Stomach (tissue), 9 donors: Measurements from ENCODE around the gene TUBB6. TPM values are rescaled to one million over a fixed set of nuclear protein-coding genes. Genes with fewer than 3 reads are reported as not detected.
A peak's percentile ranks its signal among the peaks of the same experiment; 100 is the strongest.

Experiments used
- DNase-seq, 2 donors: peaks; one replicate each; pipeline versions ENCODE4 v3.0.0 to v3.0.0-alpha.2; 2013 to 2019
- H3K27ac ChIP-seq, 5 donors: fragments of 200-600 bp in 4 of 5; sonication (generic) in 4 of 5; one replicate each; pipeline ENCODE4 v1.5.1; 2013 to 2019; ENCODE audit warnings: mild to moderate bottlenecking in 1 of 5, moderate library complexity in 1 of 5
- H3K27me3 ChIP-seq, 3 donors: fragments of 200-600 bp; sonication (generic); one replicate each; pipeline ENCODE4 v1.5.1; 2017 to 2019; ENCODE audit warnings: mixed run types in 1 of 3
- H3K36me3 ChIP-seq, 4 donors: fragments of 200-600 bp; sonication (generic); 1 replicate in 3 of 4; 2 replicates in 1 of 4; pipeline ENCODE4 v1.5.1; 2016 to 2019
- H3K4me1 ChIP-seq, 4 donors: fragments of 200-600 bp; sonication (generic); one replicate each; pipeline ENCODE4 v1.5.1; 2016 to 2019
- H3K4me3 ChIP-seq, 4 donors: fragments of 200-600 bp; sonication (generic) in 3 of 4; one replicate each; pipeline ENCODE4 v1.5.1; 2016 to 2019; ENCODE audit warnings: mild to moderate bottlenecking in 1 of 4
- H3K9me3 ChIP-seq, 4 donors: fragments of 200-600 bp; sonication (generic); one replicate each; pipeline ENCODE4 v1.5.1; 2016 to 2019
- EP300 ChIP-seq: sonication (generic); formaldehyde crosslinking; IDR thresholded peaks from one replicate; pipeline ENCODE4 v1.6.1; 2017; ENCODE audit warnings: antibody characterized with exemption
- POLR2A ChIP-seq, 4 donors: fragments of 450-650 bp; IDR thresholded peaks; one replicate each; pipeline ENCODE4 v1.6.1; 2016; ENCODE audit warnings: antibody characterized with exemption in 4 of 4, control low read depth in 2 of 4, mild to moderate bottlenecking in 1 of 4, moderate library complexity in 1 of 4
- POLR2AphosphoS5 ChIP-seq, 3 donors: sonication (generic); formaldehyde crosslinking; IDR thresholded peaks; one replicate each; pipeline ENCODE4 v1.6.1; 2016; ENCODE audit warnings: antibody characterized with exemption in 3 of 3
- WGBS, 5 donors: extraction: QIAGEN DNeasy Blood & Tissue Kit in 3 of 5; methylation state at CpG; one replicate each; pipeline versions ENCODE4 v1.1.5 to v1.1.7; 2013 to 2018; 5-methylcytosine and 5-hydroxymethylcytosine counted together
- intact Hi-C: fragments of 100-400 bp; cut with DNase I; formaldehyde crosslinking; loops from one replicate; pipeline ENCODE4 v1.15.1; 2023; ENCODE audit warnings: low total_unique reads
- polyA plus RNA-seq, 3 donors: library from polyadenylated mRNA; stranded (reverse); fragments of 200-250 nt; gene quantifications; one replicate each; pipeline ENCODE4 v1.2.3, GENCODE V29; 2013
- total RNA-seq, 5 donors: library from RNA; depleted of rRNA; stranded (reverse); fragments of >200 nt; gene quantifications; one replicate each; pipeline versions ENCODE4 v1.1.0 to v1.2.3, GENCODE V29; 2014 to 2016
- TF ChIP-seq, protein P1 (sequence below), 7 experiments: fragments of 450-650 bp in 4 of 7; fragments of 200-600 bp in 3 of 7; sonication (generic) in 3 of 7; IDR thresholded peaks; one replicate each; pipeline ENCODE4 v1.5.1; 2016 to 2019; ENCODE audit warnings: antibody characterized with exemption in 7 of 7, control low read depth in 2 of 7, mild to moderate bottlenecking in 1 of 7
- donor health status: healthy with polysubstance abuse.
- donor health status: Bipolar disorder and iron deficiency.
- donor health status: healthy.

TUBB6 gene
- total and polyA plus RNA-seq, 8 donors = 66.6 to 333 (median 174) TPM

DNA sequence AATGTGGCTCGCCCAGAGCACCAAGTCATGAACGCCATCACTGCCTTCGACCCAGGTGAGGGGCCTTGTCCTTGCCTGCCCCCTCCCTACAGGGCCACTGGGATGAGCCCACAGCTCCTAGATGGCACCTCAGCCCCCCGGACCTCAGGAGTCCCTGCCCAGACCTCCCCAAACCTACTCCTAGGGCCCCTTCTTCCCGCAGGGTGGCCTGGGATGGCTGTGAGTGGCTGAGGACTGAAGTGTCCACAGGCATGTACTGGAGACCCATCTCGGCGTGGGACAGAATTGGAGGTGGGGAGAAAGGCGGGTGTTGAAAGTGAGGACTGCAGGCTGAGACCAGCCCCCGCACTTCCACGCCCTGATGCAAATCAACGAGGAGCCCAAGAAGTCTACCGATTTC lies 2.8 kb upstream of the TUBB6 start:
- no peak for DNase-seq
- Histone ChIP-seq H3K36me3 (no peaks in the 10 kb centered on the region), H3K9me3 (no peaks in the 10 kb centered on the region), H3K27me3 (peaks cover 0 to 51% (median 30%) of the 10 kb centered on the region in 3 donors), H3K4me3 (no peak overlapping the region), H3K4me1 (peaks cover 31 to 49% (median 38%) of the 10 kb centered on the region in 4 donors), H3K27ac (no peak overlapping the region)
- 81 to 88% (median 85%) methylated on average over 9 to 12 of the region's 12 CpGs for WGBS, 5 donors
- intact Hi-C loops = no loop called here
- TF ChIP-seq EP300 (no peak), POLR2A (IDR thresholded peaks at IDR 0.05) (no peak), POLR2AphosphoS5 (IDR thresholded peaks at IDR 0.05) (no peak)
- TF ChIP-seq, protein P1, sequence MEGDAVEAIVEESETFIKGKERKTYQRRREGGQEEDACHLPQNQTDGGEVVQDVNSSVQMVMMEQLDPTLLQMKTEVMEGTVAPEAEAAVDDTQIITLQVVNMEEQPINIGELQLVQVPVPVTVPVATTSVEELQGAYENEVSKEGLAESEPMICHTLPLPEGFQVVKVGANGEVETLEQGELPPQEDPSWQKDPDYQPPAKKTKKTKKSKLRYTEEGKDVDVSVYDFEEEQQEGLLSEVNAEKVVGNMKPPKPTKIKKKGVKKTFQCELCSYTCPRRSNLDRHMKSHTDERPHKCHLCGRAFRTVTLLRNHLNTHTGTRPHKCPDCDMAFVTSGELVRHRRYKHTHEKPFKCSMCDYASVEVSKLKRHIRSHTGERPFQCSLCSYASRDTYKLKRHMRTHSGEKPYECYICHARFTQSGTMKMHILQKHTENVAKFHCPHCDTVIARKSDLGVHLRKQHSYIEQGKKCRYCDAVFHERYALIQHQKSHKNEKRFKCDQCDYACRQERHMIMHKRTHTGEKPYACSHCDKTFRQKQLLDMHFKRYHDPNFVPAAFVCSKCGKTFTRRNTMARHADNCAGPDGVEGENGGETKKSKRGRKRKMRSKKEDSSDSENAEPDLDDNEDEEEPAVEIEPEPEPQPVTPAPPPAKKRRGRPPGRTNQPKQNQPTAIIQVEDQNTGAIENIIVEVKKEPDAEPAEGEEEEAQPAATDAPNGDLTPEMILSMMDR (IDR thresholded peaks at IDR 0.05) = no peak

- Histone ChIP-seq H3K4me1 (peaks cover 31 to 57% (median 44%) of the 10 kb centered on the region in 4 donors), H3K36me3 (peaks cover 0 to 7% (median 5%) of the 10 kb centered on the region in 4 donors), H3K9me3 (no peaks in the 10 kb centered on the region), H3K4me3 (peak overlapping the region in 2 of 4 donors; percentile 73 to 81), H3K27ac (peak overlapping the region in 2 of 5 donors; percentile 92 to 96), H3K27me3 (peaks cover 0 to 51% (median 30%) of the 10 kb centered on the region in 3 donors)
- 45 to 61% (median 56%) methylated on average over 22 to 25 of the region's 25 CpGs for WGBS, 5 donors
- intact Hi-C loops = no loop called here
- no peak for DNase-seq
- TF ChIP-seq POLR2A (IDR thresholded peaks at IDR 0.05) = no peak
Observed at GRCh38 chr18:12305930-12306629, 2.0 kb upstream of the TUBB6 start.

DNA sequence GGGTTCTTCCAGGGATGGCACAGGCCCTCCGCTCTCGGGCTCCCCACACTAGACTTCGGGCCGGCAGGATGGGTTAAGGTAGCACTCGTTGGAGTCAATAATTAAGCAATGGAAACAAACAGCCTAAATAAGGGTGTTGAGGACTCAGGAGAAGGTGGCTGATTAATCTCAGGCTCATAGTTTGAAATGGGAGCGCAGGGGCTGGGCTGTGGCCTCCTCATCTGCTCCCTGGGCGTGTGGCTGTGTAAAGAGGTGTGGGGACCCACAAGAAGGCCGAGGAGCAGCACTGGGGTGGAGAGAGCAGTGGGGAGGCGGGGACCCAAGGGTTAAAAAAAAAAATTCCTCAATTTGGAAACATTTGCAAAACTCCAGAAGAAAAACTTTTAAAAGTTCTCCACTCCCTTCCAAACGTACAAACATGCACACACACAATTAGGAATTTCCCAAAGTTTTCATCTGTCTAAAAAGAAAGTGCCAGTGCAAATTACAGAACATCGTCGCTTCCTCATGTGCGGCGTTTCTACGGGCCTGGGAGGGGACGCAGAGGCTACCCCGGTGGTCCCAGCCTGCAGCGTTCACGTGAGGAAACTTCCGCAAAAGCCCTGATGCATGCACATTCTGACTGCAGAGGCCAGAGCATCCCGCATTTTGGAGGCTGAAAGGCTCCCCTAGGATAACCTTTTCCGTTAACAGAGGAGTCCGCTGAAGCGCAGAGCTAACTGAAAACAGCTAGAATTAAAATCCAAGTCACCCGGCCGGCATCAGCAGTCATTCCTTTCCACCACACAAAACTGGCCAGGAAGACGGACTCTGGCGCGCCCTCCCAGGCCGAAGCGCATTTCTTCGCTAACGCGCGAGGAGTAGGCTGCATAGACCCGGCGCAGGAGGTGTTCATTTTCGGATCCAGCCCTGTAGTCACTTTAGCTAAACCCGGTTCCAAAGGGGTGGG lies 1.0 kb upstream of the TUBB6 start:
- WGBS, 5 donors = 12 to 18% (median 13%) methylated on average over 39 of the region's 39 CpGs
- peak overlapping the region; percentile 58 to 81 (median 69) for H3K4me3 ChIP-seq
- peak in 1 of 2 donors; percentile 76 for DNase-seq
- peak in 1 of 3 donors; percentile 40 for TF ChIP-seq POLR2AphosphoS5 (IDR thresholded peaks at IDR 0.05)
- TF ChIP-seq, protein P1 (IDR thresholded peaks at IDR 0.05) = no peak
- peak overlapping the region; percentile 85 to 98 (median 94) for H3K27ac ChIP-seq
- peaks cover 31 to 58% (median 45%) of the 10 kb centered on the region in 4 donors for H3K4me1 ChIP-seq
- intact Hi-C loops = no loop called here
- H3K9me3 ChIP-seq = peaks cover 0 to 4% (median 1%) of the 10 kb centered on the region in 4 donors
- H3K27me3 ChIP-seq = peaks cover 0 to 51% (median 30%) of the 10 kb centered on the region in 3 donors
- H3K36me3 ChIP-seq = peaks cover 0 to 16% (median 14%) of the 10 kb centered on the region in 4 donors

DNA sequence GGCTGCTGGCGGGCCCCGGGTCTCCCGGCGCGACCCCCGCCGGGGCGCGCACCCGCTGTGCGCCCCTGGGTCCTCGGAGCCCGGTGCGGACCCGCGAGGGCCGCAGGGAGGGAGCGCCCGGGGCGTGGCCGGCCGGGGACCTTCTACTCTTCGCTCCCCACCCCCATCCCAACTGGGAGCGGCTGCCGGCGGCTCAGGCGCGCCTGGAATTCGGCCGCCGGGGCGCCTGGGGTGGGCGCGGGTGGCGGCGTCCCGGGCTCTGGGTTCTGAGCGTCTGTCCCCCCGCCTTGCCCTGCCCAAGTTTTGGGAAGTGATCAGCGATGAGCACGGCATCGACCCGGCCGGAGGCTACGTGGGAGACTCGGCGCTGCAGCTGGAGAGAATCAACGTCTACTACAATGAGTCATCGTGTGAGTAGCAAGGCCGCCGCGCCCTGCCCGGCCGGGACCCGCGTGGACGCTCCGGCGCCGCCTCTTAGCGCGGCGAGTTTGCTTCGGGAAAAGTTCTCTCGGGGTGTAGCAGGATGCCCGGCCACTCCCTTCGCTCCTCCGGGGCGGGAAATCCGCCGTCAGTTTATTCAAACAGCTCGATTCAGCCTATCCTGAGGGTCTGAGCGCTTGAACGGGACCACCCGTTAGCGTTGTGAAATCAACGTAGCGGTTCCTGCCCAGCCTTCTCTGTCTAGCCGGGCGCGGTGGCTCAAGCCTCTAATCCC lies 502 bp downstream of the TUBB6 start:
- intact Hi-C loops = no loop called here
- Histone ChIP-seq H3K4me3 (peak overlapping the region; percentile 58 to 81 (median 69)), H3K9me3 (peaks cover 0 to 11% (median 7%) of the 10 kb centered on the region in 4 donors), H3K36me3 (peaks cover 0 to 22% (median 21%) of the 10 kb centered on the region in 4 donors), H3K27me3 (peaks cover 0 to 51% (median 30%) of the 10 kb centered on the region in 3 donors), H3K27ac (peak overlapping the region; percentile 76 to 98 (median 94)), H3K4me1 (peaks cover 31 to 62% (median 48%) of the 10 kb centered on the region in 4 donors)
- DNase-seq = peak; percentile 70 to 92
- TF ChIP-seq, protein P1 (IDR thresholded peaks at IDR 0.05) = no peak
- TF ChIP-seq POLR2AphosphoS5 (IDR thresholded peaks at IDR 0.05) (peak; percentile 71 to 93 (median 79)), EP300 (no peak), POLR2A (IDR thresholded peaks at IDR 0.05) (peak in 1 of 4 donors; percentile 25)
- 0 to 6% (median 1%) methylated on average over 12 to 81 of the region's 81 CpGs for WGBS, 5 donors
